ENCODE results near the gene PAFAH1B1. TPM values are rescaled to one million over a fixed set of nuclear protein-coding genes. Genes with fewer than 3 reads are reported as not detected.

The PAFAH1B1 gene
- total and polyA plus RNA-seq, 10 of the 15 experiments (the other 5 are each of a cell fraction or from before 2014, with no cell fraction given): 28.9 to 107 (median 49.1) TPM

GRCh38 chr17:2700030-2700490, 106.6 kb downstream of the PAFAH1B1 start:
- Histone ChIP-seq H3K27me3 (replicated peaks in 1 of 2; ENCODE audit: control insufficient read depth in 2 of 2, insufficient read depth in 2 of 2, low read length in 1 of 2) (no peaks in the 10 kb centered on the region), H3K27ac (ENCODE audit: control insufficient read depth, insufficient read depth) (no peak overlapping the region), H3K9me3 (replicated peaks; ENCODE audit: control insufficient read depth, insufficient read depth, low read length) (no peaks in the 10 kb centered on the region), H3K9ac (ENCODE audit: control insufficient read depth, insufficient read depth, low read length) (no peak overlapping the region), H4K20me1 (ENCODE audit: control insufficient read depth, insufficient read depth) (peaks cover 2% of the 10 kb centered on the region; the same call in 1 of the 2 replicates), H3K4me1 (ENCODE audit: control insufficient read depth, insufficient read depth, low read length) (no peaks in the 10 kb centered on the region), H3K4me3 (no peak overlapping the region), H3K4me2 (ENCODE audit: control insufficient read depth, insufficient read depth) (no peak overlapping the region), H3K79me2 (ENCODE audit: control insufficient read depth, insufficient read depth, low read length) (peaks cover 1% of the 10 kb centered on the region; the same call in 1 of the 2 replicates), H3K36me3 (ENCODE audit: control insufficient read depth in 2 of 2, insufficient read depth in 2 of 2, low read length in 1 of 2) (peaks cover 9 to 73% of the 10 kb centered on the region in 2 experiments; a peak in 3 of 4 replicates), H2AFZ (ENCODE audit: control insufficient read depth, low read depth, low read length) (no peak overlapping the region)
- WGBS (ENCODE audit: insufficient coverage, insufficient replicate concordance, low lambda C conversion rate, missing lambda C conversion rate): 95% methylated on average over 18 of the region's 20 CpGs
- TF ChIP-seq BCL3 (IDR thresholded peaks at IDR 0.05; ENCODE audit: borderline replicate concordance, insufficient read depth, low read depth, low read length, poor library complexity, severe bottlenecking): no peak
- TF ChIP-seq HSF1 (IDR thresholded peaks at IDR 0.05; ENCODE audit: low read depth, low read length): no peak
- TF ChIP-seq MLLT1 (IDR thresholded peaks at IDR 0.05): no peak
- DNase-seq (ENCODE audit: low read depth, low spot score): no peak
- POLR2A ChIA-PET: no interaction called here
- RAD21 ChIA-PET (ENCODE audit: unreplicated experiment): no interaction called here
- SMC1A ChIA-PET (ENCODE audit: uncharacterized antibody, unreplicated experiment): no interaction called here
- FAIRE-seq: no peak
- no peak for ATAC-seq
- intact Hi-C loops (cut with micrococcal nuclease; ENCODE audit: unreplicated experiment) (no loop called here), in situ Hi-C loops (cut with MboI) (no loop called here)
- no TSS peak for BruUV-seq (replicated peaks)
- CTCF ChIA-PET: no interaction called here
